Lung (tissue), 12 donors: Measurements from ENCODE around the gene COL25A1. TPM values are rescaled to one million over a fixed set of nuclear protein-coding genes. Genes with fewer than 3 reads are reported as not detected.

ENCODE experiments used
- ATAC-seq: fragments of 200-7000 bp; cut with Tn5 transposase; one replicate; pipeline ENCODE4 v1.9.1; 2020; ENCODE audit warnings: moderate number of reproducible peaks; ENCODE audit not compliant: insufficient read depth, low FRiP score
- DNase-seq, 3 donors: peaks; one replicate each; pipeline ENCODE4 v3.0.0-alpha.2; 2013 to 2017
- H3K27ac ChIP-seq, 2 donors: one replicate each; pipeline ENCODE4 v1.5.1; 2013; ENCODE audit warnings: mild to moderate bottlenecking in 2 of 2, moderate library complexity in 2 of 2, control low read depth in 1 of 2, inconsistent platforms in 1 of 2, low read depth in 1 of 2, low read length in 1 of 2
- H3K27me3 ChIP-seq, 3 donors: one replicate each; pipeline ENCODE4 v1.5.1; 2013; ENCODE audit warnings: low read length in 2 of 3; ENCODE audit not compliant: control insufficient read depth in 3 of 3, insufficient read depth in 3 of 3
- H3K36me3 ChIP-seq, 4 donors: one replicate each; pipeline ENCODE4 v1.5.1; 2013; ENCODE audit warnings: low read length in 4 of 4, mild to moderate bottlenecking in 1 of 4, moderate library complexity in 1 of 4; ENCODE audit not compliant: control insufficient read depth in 4 of 4, insufficient read depth in 4 of 4
- H3K4me1 ChIP-seq, 5 donors: one replicate each; pipeline ENCODE4 v1.5.1; 2013; ENCODE audit warnings: low read length in 5 of 5, mild to moderate bottlenecking in 2 of 5, moderate library complexity in 1 of 5; ENCODE audit not compliant: control insufficient read depth in 5 of 5, insufficient read depth in 5 of 5
- H3K4me3 ChIP-seq: one replicate; pipeline ENCODE4 v1.5.1; 2013; ENCODE audit warnings: mild to moderate bottlenecking, control low read depth, moderate library complexity
- H3K9ac ChIP-seq, 2 donors: one replicate each; pipeline ENCODE4 v1.5.1; 2013; ENCODE audit warnings: low read length in 2 of 2, control low read depth in 1 of 2; ENCODE audit not compliant: insufficient read depth in 1 of 2
- H3K9me3 ChIP-seq, 4 donors: one replicate each; pipeline ENCODE4 v1.5.1; 2013; ENCODE audit warnings: low read length in 3 of 4, mild to moderate bottlenecking in 1 of 4, moderate library complexity in 1 of 4; ENCODE audit not compliant: control insufficient read depth in 4 of 4, insufficient read depth in 3 of 4
- CTCF ChIP-seq: IDR thresholded peaks from 2 replicates; pipeline ENCODE4 v1.5.1; 2012; ENCODE audit warnings: mild to moderate bottlenecking; ENCODE audit errors: control extremely low read depth, extremely low read depth
- WGBS, 2 donors: extraction: QIAGEN DNeasy Blood & Tissue Kit; methylation state at CpG; one replicate each; pipeline ENCODE4 v1.1.7; 2013; 5-methylcytosine and 5-hydroxymethylcytosine counted together
- polyA plus RNA-seq, 2 donors: library from polyadenylated mRNA; stranded (reverse); fragments of 200-250 nt; gene quantifications; one replicate each; pipeline ENCODE4 v1.2.1, GENCODE V29; 2013
- total RNA-seq, 2 donors: library from RNA; depleted of rRNA in 1 of 2; stranded (reverse); fragments of >200 nt in 1 of 2; gene quantifications; one replicate each; pipeline ENCODE4 v1.2.1, GENCODE V29; 2014 to 2021
- donor health status: control.
- donor health status: control.
- donor health status: Bipolar disorder and iron deficiency.
- donor health status: healthy.
- donor health status: DM: yes; HTN: yes; CAD: no.

COL25A1 gene
- total and polyA plus RNA-seq, 4 donors: 0.06 to 3.5 (median 1.8) TPM

GRCh38 chr4:108919226-108919893 is 383.1 kb downstream of the COL25A1 start:
- Histone ChIP-seq H3K36me3 (no peaks in the 10 kb centered on the region), H3K9ac (no peak overlapping the region), H3K27me3 (peaks cover 0 to 7% (median 0%) of the 10 kb centered on the region in 3 donors), H3K9me3 (no peaks in the 10 kb centered on the region), H3K4me1 (no peaks in the 10 kb centered on the region), H3K4me3 (no peak overlapping the region), H3K27ac (no peak overlapping the region)
- no peak for TF ChIP-seq CTCF
- no peak for DNase-seq
- WGBS, 2 donors: 82 to 93% methylated on average over 5 of the region's 5 CpGs
- no peak for ATAC-seq

- no peak overlapping the region for H3K9ac ChIP-seq
- H3K4me3 ChIP-seq: no peak overlapping the region
- H3K27ac ChIP-seq: no peak overlapping the region
- H3K9me3 ChIP-seq: no peaks in the 10 kb centered on the region
- 72 to 88% methylated on average over 5 of the region's 5 CpGs for WGBS, 2 donors
- ATAC-seq: no peak
- H3K27me3 ChIP-seq: peaks cover 0 to 3% (median 0%) of the 10 kb centered on the region in 3 donors
- no peak for TF ChIP-seq CTCF
- no peaks in the 10 kb centered on the region for H3K36me3 ChIP-seq
- DNase-seq: no peak
- H3K4me1 ChIP-seq: no peaks in the 10 kb centered on the region
Measured at GRCh38 chr4:108917255-108917654, 385.2 kb downstream of the COL25A1 start.

GRCh38 chr4:108916638-108917037 is 385.8 kb downstream of the COL25A1 start:
- WGBS, 2 donors: 94 to 97% methylated on average over 4 of the region's 4 CpGs
- DNase-seq (no peak), ATAC-seq (no peak)
- H3K36me3 ChIP-seq: no peaks in the 10 kb centered on the region
- no peak overlapping the region for H3K27ac ChIP-seq
- peaks cover 0 to 3% (median 0%) of the 10 kb centered on the region in 3 donors for H3K27me3 ChIP-seq
- no peaks in the 10 kb centered on the region for H3K9me3 ChIP-seq
- no peak overlapping the region for H3K4me3 ChIP-seq
- no peaks in the 10 kb centered on the region for H3K4me1 ChIP-seq
- no peak for TF ChIP-seq CTCF
- H3K9ac ChIP-seq: no peak overlapping the region
